SK-N-SH (cell line): Measurements from ENCODE around the gene ACSBG1. TPM values are rescaled to one million over a fixed set of nuclear protein-coding genes. Genes with fewer than 3 reads are reported as not detected.

Experiments
- CTCF ChIA-PET: fragments of 300-600, 350-600 bp; formaldehyde crosslinking; extraction: SDS; loops from one replicate; lab custom pipeline; 2021; lab: Yijun Ruan, JAX
- POLR2A ChIA-PET: fragments of 350-600 bp; sonication (Branson Sonifier 250); formaldehyde crosslinking; extraction: SDS; loops from one replicate; lab custom pipeline; 2020; ENCODE audit warnings: antibody characterized with exemption, inconsistent platforms; lab: Yijun Ruan, JAX
- DNase-seq: peaks from one replicate; pipeline ENCODE4 v3.0.0; 2012
- H2AFZ ChIP-seq: fragments of 200-600 bp; sonication (generic); 2 replicates; pipeline ENCODE4 v1.8.1; 2016; ENCODE audit warnings: antibody characterized with exemption, mild to moderate bottlenecking, low read depth
- H3F3A ChIP-seq: fragments of 200-600 bp; sonication (generic); replicated peaks from 2 replicates; pipeline ENCODE3; 2016; ENCODE audit warnings: antibody characterized with exemption, mild to moderate bottlenecking; ENCODE audit not compliant: insufficient read depth
- H3K27ac ChIP-seq, 2 experiments: fragments of 200-500 bp in 1 of 2; fragments of 200-600 bp in 1 of 2; sonication (Bioruptor generic) in 1 of 2; sonication (generic), shearing (Covaris generic) in 1 of 2; 2 replicates each; pipeline versions ENCODE4 v1.5.1 to v1.6.1; 2014 to 2016; ENCODE audit warnings: low read depth in 2 of 2, inconsistent platforms in 1 of 2, low read length in 1 of 2, mild to moderate bottlenecking in 1 of 2, mixed read lengths in 1 of 2
- H3K27me3 ChIP-seq: fragments of 200-600 bp; sonication (generic), shearing (Covaris generic); 2 replicates; pipeline ENCODE4 v1.6.1; 2016; ENCODE audit warnings: mixed run types; ENCODE audit not compliant: insufficient read depth
- H3K36me3 ChIP-seq, 2 experiments: fragments of 200-500 bp in 1 of 2; fragments of 200-600 bp in 1 of 2; sonication (Bioruptor generic) in 1 of 2; sonication (generic) in 1 of 2; replicated peaks in 1 of 2; 2 replicates each; pipeline versions ENCODE3 to v1.5.1; 2014 to 2016; ENCODE audit warnings: low read length in 1 of 2, mild to moderate bottlenecking in 1 of 2; ENCODE audit not compliant: insufficient read depth in 2 of 2, control insufficient read depth in 1 of 2
- H3K4me1 ChIP-seq, 2 experiments: fragments of 200-500 bp in 1 of 2; fragments of 200-600 bp in 1 of 2; sonication (Bioruptor generic) in 1 of 2; sonication (generic), shearing (Covaris generic) in 1 of 2; 2 replicates each; pipeline versions ENCODE4 v1.5.1 to v1.6.1; 2014 to 2016; ENCODE audit warnings: low read depth in 1 of 2, low read length in 1 of 2, mixed run types in 1 of 2; ENCODE audit not compliant: insufficient read depth in 2 of 2, control insufficient read depth in 1 of 2
- H3K4me2 ChIP-seq: fragments of 200-600 bp; sonication (generic), shearing (Covaris generic); 2 replicates; pipeline ENCODE4 v1.6.1; 2017; ENCODE audit warnings: mixed run types
- H3K4me3 ChIP-seq, 2 experiments: fragments of 200-500 bp in 1 of 2; fragments of 200-600 bp in 1 of 2; sonication (Bioruptor generic) in 1 of 2; sonication (generic), shearing (Covaris generic) in 1 of 2; 2 replicates each; pipeline versions ENCODE4 v1.5.1 to v1.8.1; 2014 to 2016; ENCODE audit warnings: low read depth in 2 of 2, inconsistent platforms in 1 of 2, low read length in 1 of 2, mild to moderate bottlenecking in 1 of 2, mixed read lengths in 1 of 2, moderate library complexity in 1 of 2
- H3K79me2 ChIP-seq: fragments of 200-600 bp; sonication (generic); 2 replicates; pipeline ENCODE4 v1.8.1; 2017; ENCODE audit warnings: mild to moderate bottlenecking; ENCODE audit not compliant: insufficient read depth
- H3K9ac ChIP-seq: fragments of 200-600 bp; sonication (generic); 2 replicates; pipeline ENCODE4 v1.6.1; 2017; ENCODE audit warnings: mixed run types
- H3K9me2 ChIP-seq: fragments of 200-600 bp; sonication (generic); 2 replicates; pipeline ENCODE4 v1.6.1; 2017; ENCODE audit warnings: mixed run types
- H3K9me3 ChIP-seq: fragments of 200-600 bp; sonication (generic); 2 replicates; pipeline ENCODE4 v1.6.1; 2017; ENCODE audit warnings: mixed run types, mild to moderate bottlenecking, moderate library complexity
- H4K20me1 ChIP-seq: fragments of 200-600 bp; sonication (generic); 2 replicates; pipeline ENCODE4 v1.6.1; 2017; ENCODE audit warnings: mild to moderate bottlenecking, mixed run types; ENCODE audit not compliant: insufficient read depth
- FOSL2 ChIP-seq: IDR thresholded peaks from 2 replicates; pipeline ENCODE4 v1.4.0; 2012; ENCODE audit warnings: low read depth, mild to moderate bottlenecking, moderate library complexity, borderline replicate concordance
- GABPA ChIP-seq: IDR thresholded peaks from 2 replicates; pipeline ENCODE4 v1.4.0; 2012; ENCODE audit warnings: low read depth, mild to moderate bottlenecking
- JUND ChIP-seq: IDR thresholded peaks from 2 replicates; pipeline ENCODE4 v1.4.0; 2012
- NFIC ChIP-seq: IDR thresholded peaks from 2 replicates; pipeline ENCODE4 v1.4.0; 2012; ENCODE audit warnings: borderline replicate concordance
- POLR2AphosphoS5 ChIP-seq: IDR thresholded peaks from 2 replicates; pipeline ENCODE4 v1.6.1; 2012; ENCODE audit warnings: low read depth, low read length
- SMC3 ChIP-seq: IDR thresholded peaks from 2 replicates; pipeline ENCODE4 v1.6.1; 2012; ENCODE audit warnings: low read depth, low read length, improper control_type of control experiment
- TAF1 ChIP-seq: IDR thresholded peaks from 2 replicates; pipeline ENCODE4 v1.6.1; 2012; ENCODE audit warnings: low read depth, mild to moderate bottlenecking, low read length, moderate library complexity, borderline replicate concordance
- TCF12 ChIP-seq: IDR thresholded peaks from 2 replicates; pipeline ENCODE4 v1.4.0; 2012
- TEAD4 ChIP-seq: IDR thresholded peaks from 2 replicates; pipeline ENCODE4 v1.4.0; 2012; ENCODE audit warnings: mild to moderate bottlenecking, borderline replicate concordance; ENCODE audit not compliant: insufficient read depth
- WGBS: methylation state at CpG from one replicate; pipeline ENCODE4 v1.1.6; 2017; ENCODE audit warnings: low lambda C conversion rate; 5-methylcytosine and 5-hydroxymethylcytosine counted together
- polyA plus RNA-seq, 3 experiments: library from polyadenylated mRNA; depleted of rRNA; stranded (reverse); fragments of >200 nt; gene quantifications; 2 replicates each; pipeline ENCODE4 v1.2.3, GENCODE V29; 2012
- TF ChIP-seq, protein P1 (sequence below): fragments of 150-350 bp; IDR thresholded peaks from 2 replicates; pipeline ENCODE4 v1.6.1; 2017; ENCODE audit warnings: antibody characterized with exemption, low read length, low read depth, borderline replicate concordance
- TF ChIP-seq, protein P2 (sequence below): IDR thresholded peaks from 2 replicates; pipeline ENCODE4 v1.6.1; 2012; ENCODE audit warnings: mild to moderate bottlenecking, low read depth, low read length, moderate library complexity
- TF ChIP-seq, protein P3 (sequence below): fragments of 200-600 bp; sonication (generic); IDR thresholded peaks from 2 replicates; pipeline ENCODE4 v1.6.1; 2017; ENCODE audit warnings: antibody characterized with exemption, mild to moderate bottlenecking, moderate library complexity
- TF ChIP-seq, protein P4 (sequence below): IDR thresholded peaks from 2 replicates; pipeline ENCODE4 v1.4.0; 2012; ENCODE audit warnings: low read depth, borderline replicate concordance
- TF ChIP-seq, protein P5 (sequence below): fragments of 150-350 bp; IDR thresholded peaks from 2 replicates; pipeline ENCODE4 v1.6.1; 2016; ENCODE audit warnings: mild to moderate bottlenecking, low read depth, low read length
- TF ChIP-seq, protein P6 (sequence below): IDR thresholded peaks from 2 replicates; pipeline ENCODE4 v1.4.0; 2012; ENCODE audit warnings: low read depth
- TF ChIP-seq, protein P7 (sequence below): IDR thresholded peaks from 2 replicates; pipeline ENCODE4; 2012
- TF ChIP-seq, protein P8 (sequence below): IDR thresholded peaks from 2 replicates; pipeline ENCODE4 v1.4.0; 2012; ENCODE audit warnings: low read depth, borderline replicate concordance

The ACSBG1 gene
- polyA plus RNA-seq, 1 of the 3 experiments (the other 2 are of a cell fraction) = under 0.01 TPM

DNA sequence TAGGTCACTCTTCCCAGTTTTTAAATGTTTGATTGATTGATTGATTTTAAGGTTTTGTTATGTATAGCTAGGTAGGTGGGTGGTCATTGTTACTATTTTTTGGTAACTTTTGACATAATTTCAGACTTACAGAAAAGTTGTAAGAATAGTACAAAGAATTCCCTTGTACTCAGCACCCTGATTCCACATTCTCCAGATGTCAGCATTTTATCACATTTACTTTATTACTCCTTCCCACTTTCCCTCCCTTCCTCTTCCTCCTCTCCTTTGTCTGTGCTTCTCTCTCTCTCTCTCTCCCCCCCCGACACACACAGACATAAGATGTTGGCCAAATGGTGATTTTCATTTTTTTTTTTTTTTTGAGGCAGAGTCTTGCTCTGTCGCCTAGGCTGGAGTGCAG lies 70.4 kb downstream of the ACSBG1 start (continued):
- TF ChIP-seq, protein P1, sequence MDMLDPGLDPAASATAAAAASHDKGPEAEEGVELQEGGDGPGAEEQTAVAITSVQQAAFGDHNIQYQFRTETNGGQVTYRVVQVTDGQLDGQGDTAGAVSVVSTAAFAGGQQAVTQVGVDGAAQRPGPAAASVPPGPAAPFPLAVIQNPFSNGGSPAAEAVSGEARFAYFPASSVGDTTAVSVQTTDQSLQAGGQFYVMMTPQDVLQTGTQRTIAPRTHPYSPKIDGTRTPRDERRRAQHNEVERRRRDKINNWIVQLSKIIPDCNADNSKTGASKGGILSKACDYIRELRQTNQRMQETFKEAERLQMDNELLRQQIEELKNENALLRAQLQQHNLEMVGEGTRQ = no peak

DNA sequence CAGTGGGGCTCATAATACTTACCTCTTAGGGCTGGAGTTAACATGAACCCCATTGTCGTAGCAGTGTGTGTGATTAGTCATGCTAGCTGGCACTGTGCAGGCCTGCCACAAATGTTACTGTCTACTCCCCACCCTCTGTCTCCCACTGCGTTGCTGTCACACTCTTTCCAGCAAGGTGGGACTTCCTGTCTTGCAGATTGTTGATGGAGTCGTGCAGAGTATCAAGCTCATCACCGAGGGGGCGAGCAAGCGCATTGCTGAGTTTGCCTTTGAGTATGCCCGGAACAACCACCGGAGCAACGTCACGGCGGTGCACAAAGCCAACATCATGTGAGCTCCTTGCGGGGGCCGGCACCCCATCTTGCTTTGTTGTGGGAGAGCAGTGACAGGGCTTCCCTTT lies 72.3 kb downstream of the ACSBG1 start:
- Histone ChIP-seq H3K27ac (no peak overlapping the region), H3K79me2 (no peaks in the 10 kb centered on the region), H2AFZ (no peak overlapping the region), H4K20me1 (no peaks in the 10 kb centered on the region), H3K4me3 (no peak overlapping the region), H3K36me3 (peaks cover 44 to 47% of the 10 kb centered on the region in 2 experiments), H3F3A (peaks cover 3% of the 10 kb centered on the region)
- TF ChIP-seq GABPA (no peak), NFIC (no peak), SMC3 (no peak), FOSL2 (no peak), TAF1 (no peak), TCF12 (no peak), TEAD4 (no peak), JUND (no peak), POLR2AphosphoS5 (no peak)
- TF ChIP-seq, protein P2, sequence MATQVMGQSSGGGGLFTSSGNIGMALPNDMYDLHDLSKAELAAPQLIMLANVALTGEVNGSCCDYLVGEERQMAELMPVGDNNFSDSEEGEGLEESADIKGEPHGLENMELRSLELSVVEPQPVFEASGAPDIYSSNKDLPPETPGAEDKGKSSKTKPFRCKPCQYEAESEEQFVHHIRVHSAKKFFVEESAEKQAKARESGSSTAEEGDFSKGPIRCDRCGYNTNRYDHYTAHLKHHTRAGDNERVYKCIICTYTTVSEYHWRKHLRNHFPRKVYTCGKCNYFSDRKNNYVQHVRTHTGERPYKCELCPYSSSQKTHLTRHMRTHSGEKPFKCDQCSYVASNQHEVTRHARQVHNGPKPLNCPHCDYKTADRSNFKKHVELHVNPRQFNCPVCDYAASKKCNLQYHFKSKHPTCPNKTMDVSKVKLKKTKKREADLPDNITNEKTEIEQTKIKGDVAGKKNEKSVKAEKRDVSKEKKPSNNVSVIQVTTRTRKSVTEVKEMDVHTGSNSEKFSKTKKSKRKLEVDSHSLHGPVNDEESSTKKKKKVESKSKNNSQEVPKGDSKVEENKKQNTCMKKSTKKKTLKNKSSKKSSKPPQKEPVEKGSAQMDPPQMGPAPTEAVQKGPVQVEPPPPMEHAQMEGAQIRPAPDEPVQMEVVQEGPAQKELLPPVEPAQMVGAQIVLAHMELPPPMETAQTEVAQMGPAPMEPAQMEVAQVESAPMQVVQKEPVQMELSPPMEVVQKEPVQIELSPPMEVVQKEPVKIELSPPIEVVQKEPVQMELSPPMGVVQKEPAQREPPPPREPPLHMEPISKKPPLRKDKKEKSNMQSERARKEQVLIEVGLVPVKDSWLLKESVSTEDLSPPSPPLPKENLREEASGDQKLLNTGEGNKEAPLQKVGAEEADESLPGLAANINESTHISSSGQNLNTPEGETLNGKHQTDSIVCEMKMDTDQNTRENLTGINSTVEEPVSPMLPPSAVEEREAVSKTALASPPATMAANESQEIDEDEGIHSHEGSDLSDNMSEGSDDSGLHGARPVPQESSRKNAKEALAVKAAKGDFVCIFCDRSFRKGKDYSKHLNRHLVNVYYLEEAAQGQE = no peak
- TF ChIP-seq, protein P3, sequence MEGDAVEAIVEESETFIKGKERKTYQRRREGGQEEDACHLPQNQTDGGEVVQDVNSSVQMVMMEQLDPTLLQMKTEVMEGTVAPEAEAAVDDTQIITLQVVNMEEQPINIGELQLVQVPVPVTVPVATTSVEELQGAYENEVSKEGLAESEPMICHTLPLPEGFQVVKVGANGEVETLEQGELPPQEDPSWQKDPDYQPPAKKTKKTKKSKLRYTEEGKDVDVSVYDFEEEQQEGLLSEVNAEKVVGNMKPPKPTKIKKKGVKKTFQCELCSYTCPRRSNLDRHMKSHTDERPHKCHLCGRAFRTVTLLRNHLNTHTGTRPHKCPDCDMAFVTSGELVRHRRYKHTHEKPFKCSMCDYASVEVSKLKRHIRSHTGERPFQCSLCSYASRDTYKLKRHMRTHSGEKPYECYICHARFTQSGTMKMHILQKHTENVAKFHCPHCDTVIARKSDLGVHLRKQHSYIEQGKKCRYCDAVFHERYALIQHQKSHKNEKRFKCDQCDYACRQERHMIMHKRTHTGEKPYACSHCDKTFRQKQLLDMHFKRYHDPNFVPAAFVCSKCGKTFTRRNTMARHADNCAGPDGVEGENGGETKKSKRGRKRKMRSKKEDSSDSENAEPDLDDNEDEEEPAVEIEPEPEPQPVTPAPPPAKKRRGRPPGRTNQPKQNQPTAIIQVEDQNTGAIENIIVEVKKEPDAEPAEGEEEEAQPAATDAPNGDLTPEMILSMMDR = no peak
- TF ChIP-seq, protein P4, sequence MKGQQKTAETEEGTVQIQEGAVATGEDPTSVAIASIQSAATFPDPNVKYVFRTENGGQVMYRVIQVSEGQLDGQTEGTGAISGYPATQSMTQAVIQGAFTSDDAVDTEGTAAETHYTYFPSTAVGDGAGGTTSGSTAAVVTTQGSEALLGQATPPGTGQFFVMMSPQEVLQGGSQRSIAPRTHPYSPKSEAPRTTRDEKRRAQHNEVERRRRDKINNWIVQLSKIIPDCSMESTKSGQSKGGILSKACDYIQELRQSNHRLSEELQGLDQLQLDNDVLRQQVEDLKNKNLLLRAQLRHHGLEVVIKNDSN = no peak
- TF ChIP-seq, protein P5, sequence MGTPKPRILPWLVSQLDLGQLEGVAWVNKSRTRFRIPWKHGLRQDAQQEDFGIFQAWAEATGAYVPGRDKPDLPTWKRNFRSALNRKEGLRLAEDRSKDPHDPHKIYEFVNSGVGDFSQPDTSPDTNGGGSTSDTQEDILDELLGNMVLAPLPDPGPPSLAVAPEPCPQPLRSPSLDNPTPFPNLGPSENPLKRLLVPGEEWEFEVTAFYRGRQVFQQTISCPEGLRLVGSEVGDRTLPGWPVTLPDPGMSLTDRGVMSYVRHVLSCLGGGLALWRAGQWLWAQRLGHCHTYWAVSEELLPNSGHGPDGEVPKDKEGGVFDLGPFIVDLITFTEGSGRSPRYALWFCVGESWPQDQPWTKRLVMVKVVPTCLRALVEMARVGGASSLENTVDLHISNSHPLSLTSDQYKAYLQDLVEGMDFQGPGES = no peak
- TF ChIP-seq, protein P6, sequence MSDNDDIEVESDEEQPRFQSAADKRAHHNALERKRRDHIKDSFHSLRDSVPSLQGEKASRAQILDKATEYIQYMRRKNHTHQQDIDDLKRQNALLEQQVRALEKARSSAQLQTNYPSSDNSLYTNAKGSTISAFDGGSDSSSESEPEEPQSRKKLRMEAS = no peak
- TF ChIP-seq, protein P7, sequence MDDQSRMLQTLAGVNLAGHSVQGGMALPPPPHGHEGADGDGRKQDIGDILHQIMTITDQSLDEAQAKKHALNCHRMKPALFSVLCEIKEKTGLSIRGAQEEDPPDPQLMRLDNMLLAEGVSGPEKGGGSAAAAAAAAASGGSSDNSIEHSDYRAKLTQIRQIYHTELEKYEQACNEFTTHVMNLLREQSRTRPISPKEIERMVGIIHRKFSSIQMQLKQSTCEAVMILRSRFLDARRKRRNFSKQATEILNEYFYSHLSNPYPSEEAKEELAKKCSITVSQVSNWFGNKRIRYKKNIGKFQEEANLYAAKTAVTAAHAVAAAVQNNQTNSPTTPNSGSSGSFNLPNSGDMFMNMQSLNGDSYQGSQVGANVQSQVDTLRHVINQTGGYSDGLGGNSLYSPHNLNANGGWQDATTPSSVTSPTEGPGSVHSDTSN = no peak
- TF ChIP-seq, protein P8, sequence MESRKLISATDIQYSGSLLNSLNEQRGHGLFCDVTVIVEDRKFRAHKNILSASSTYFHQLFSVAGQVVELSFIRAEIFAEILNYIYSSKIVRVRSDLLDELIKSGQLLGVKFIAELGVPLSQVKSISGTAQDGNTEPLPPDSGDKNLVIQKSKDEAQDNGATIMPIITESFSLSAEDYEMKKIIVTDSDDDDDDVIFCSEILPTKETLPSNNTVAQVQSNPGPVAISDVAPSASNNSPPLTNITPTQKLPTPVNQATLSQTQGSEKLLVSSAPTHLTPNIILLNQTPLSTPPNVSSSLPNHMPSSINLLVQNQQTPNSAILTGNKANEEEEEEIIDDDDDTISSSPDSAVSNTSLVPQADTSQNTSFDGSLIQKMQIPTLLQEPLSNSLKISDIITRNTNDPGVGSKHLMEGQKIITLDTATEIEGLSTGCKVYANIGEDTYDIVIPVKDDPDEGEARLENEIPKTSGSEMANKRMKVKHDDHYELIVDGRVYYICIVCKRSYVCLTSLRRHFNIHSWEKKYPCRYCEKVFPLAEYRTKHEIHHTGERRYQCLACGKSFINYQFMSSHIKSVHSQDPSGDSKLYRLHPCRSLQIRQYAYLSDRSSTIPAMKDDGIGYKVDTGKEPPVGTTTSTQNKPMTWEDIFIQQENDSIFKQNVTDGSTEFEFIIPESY = no peak
- TF ChIP-seq, all 33 proteins: peak for 0
- H3K27me3 ChIP-seq = no peaks in the 10 kb centered on the region
- POLR2A ChIA-PET = no interaction called here
- H3K9me2 ChIP-seq = no peaks in the 10 kb centered on the region
- no peak overlapping the region for H3K4me2 ChIP-seq
- H3K9me3 ChIP-seq = no peaks in the 10 kb centered on the region
- CTCF ChIA-PET = interaction anchor here (1.0 to 1.3 kb wide), 2 partner anchors 23 to 78 kb away, joined by 3 read pairs; no protein-coding TSS in a partner anchor
- H3K9ac ChIP-seq = no peak overlapping the region
- DNase-seq = no peak
- no peaks in the 10 kb centered on the region for H3K4me1 ChIP-seq
- 95% methylated on average over 13 of the region's 13 CpGs for WGBS
